C1 segment of cervical spinal cord (tissue), 14 donors: Measurements from ENCODE around the gene MAML2.

Experiments
- DNase-seq, 14 donors: peaks; one replicate each; lab custom pipeline; 2025; lab: John Stamatoyannopoulos, UW

MAML2 gene

GRCh38 chr11:96241331-96241841 is 101.6 kb downstream of the MAML2 start:
- DNase-seq, result no peak

DNA sequence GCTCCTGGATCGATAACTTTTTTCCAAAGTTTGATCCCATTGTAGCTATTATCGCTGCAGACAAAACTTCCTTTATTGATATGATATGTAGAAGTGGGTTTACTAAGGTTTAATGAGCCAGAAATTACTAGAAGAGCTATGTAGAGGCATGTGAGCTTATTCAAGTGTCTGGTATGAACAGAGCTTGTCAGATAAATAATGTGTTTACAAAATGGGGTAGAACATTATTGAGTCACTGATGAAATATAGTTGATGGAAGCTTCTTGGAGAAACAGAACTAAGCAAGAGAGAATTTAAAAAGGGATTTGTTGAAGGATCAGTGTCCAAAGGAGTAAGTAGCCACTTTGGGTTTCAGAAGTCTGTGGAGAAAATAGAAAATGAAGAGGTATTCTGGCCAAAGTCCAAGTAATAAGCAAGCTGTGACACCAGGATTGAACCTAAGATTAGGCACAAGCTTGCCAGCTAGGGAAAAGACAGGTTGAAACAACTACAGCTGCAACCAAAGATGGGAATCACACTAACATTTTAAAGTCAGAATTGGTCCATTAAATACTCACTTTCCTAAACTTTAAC is 104.3 kb downstream of the MAML2 start:
- no peak for DNase-seq

DNA sequence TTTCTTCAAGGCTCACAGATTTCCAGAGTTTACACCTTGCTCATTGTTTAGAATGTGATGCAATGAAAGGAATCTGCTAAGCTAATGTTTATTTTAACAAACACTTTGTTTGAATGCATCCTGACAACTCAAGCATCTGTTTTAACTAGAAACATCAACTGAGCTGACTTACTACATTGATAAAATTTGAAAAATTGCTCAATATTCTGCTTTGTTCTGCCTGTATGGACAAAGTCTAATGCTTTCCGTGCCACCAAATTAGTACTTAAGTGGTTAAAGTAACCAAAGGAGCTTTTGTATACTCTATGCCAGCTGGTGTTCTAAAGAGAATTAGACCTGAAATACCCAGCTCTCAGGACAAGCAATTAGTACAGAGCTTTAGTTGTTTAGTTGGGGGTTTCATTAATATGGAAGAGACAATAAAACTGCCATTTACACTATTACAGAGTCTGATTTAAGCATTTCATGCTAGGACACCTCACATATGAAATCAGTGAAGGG is 105.2 kb downstream of the MAML2 start:
- no peak for DNase-seq

DNA sequence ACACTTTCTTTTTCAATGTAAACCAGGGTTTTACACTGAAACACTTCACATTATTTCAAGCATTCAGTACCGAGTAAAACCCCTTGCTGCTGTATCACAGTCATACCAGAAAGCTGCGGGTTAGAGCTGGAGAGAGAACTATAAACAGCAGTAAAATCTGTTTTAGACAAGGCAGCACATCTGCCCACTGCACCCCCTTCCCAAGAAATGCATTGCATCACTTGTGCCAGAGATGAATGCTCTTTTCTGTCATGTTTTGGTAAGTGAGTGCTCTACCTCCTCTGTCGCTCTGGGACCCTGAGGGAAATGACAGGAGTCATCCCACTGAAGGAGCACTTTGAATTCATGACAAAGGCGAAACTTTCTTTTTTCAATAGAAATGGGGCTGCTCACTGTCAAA is 107.2 kb downstream of the MAML2 start:
- DNase-seq, result no peak

- no peak for DNase-seq
Measured at GRCh38 chr11:96234866-96235441, 108.0 kb downstream of the MAML2 start.

- DNase-seq, result no peak
Measured at GRCh38 chr11:96232132-96232531, 110.9 kb downstream of the MAML2 start.

- no peak for DNase-seq
Measured at GRCh38 chr11:96230686-96231085, 112.3 kb downstream of the MAML2 start.

GRCh38 chr11:96229354-96229977 is 113.5 kb downstream of the MAML2 start:
- DNase-seq, result no peak

DNA sequence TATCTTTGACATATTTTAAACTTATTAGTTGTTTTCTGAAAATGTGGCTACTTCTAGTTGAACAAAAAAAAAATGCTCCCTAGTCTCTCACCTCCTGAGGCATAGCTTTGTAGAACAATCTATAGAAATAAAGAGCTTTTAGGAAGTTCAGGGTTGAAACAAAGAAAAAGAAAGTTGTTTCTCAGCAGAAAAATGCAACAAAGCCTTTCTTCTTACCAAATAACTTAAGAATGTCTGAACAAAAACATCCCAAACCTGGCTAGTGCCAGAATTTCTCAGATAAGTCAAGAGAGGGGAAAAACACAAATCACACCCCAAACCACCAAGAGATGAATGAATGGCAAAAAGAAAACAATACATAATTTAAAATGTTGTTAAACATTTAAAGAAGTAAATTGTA is 114.1 kb downstream of the MAML2 start:
- DNase-seq, result no peak

DNA sequence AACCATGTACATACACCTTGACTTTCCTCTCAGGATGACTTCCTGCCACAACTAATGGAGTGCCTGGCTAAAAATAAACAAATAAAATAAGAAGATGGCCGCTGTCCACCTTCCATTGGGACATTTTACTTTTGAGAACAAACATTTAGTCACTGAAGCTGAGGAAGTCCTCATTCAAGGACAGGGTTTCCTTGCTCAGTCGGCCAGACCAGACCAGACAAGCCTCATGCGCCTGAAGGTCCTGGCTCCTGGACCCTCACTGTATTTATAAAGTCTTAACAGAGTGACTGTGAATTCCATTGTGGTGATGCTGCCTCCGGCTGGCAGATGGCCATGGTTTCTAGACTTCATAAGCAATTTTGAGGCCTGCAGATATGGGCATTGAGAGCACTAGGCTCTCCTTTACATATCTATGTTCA is 114.5 kb downstream of the MAML2 start:
- DNase-seq, result peak in 1 of 14 donors; percentile 7

DNA sequence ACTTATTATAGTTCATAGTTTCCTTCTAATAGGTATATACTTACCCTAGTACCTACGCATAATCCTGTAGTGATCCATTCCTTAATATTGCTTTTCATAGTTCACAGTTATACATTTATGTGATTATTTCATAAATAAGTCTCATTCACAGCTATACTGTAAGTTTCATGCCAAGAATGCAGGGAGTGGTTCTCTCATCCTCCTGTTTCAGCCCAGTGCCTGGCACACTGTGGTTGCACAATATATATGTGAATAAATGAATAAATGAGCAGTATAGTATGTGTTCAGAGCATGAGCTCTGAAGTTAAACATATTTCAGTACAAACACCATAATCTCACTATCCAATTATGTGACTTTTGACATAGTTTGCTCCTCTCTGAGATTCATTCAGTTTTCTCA is 115.8 kb downstream of the MAML2 start:
- no peak for DNase-seq

GRCh38 chr11:96223083-96223482 is 119.9 kb downstream of the MAML2 start:
- DNase-seq, result no peak

- DNase-seq, result no peak
Measured at GRCh38 chr11:96222102-96222501, 120.9 kb downstream of the MAML2 start.

- no peak for DNase-seq
Measured at GRCh38 chr11:96221244-96222070, 121.5 kb downstream of the MAML2 start.

- no peak for DNase-seq
Measured at GRCh38 chr11:96219981-96220623, 122.9 kb downstream of the MAML2 start.

DNA sequence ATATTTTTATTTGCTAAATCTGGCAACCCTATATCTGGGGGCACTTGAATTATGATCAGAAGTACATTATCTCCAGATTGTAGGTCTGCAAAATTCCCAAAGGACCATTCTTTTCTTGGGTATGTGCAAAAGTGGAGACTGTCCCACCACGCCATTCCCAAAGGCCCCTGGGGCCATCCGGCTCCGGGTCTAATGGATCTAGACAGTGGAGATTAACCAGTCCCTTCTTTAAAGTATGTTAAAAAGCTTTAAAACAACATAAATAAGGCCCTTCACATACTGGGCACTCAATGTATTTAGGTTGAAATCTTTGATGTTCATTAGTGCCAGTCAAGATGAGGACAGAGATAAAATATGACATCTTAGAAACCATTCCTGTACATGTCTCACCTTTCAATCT is 124.1 kb downstream of the MAML2 start:
- no peak for DNase-seq

- DNase-seq, result no peak
Measured at GRCh38 chr11:96218006-96218405, 125.0 kb downstream of the MAML2 start.

GRCh38 chr11:96217206-96217605 is 125.8 kb downstream of the MAML2 start:
- no peak for DNase-seq

DNA sequence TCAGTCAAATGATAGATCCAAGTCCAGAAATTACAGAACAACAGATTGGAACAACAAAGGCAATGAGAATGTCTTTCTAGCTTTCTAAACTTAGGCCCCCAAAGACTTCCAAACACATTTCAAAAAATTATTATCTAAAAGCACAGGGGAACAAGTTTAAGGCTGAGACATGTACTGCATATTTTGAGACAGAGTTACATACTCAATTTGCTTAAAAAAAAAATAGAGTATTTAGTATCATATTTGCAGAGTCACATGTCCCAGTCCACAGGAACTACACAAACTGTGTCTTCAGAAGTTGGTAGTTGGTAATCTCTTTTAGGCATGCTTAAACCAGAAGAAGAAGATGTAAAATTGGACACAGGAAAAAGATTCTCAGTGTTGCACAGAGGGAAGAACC is 127.2 kb downstream of the MAML2 start:
- no peak for DNase-seq

DNA sequence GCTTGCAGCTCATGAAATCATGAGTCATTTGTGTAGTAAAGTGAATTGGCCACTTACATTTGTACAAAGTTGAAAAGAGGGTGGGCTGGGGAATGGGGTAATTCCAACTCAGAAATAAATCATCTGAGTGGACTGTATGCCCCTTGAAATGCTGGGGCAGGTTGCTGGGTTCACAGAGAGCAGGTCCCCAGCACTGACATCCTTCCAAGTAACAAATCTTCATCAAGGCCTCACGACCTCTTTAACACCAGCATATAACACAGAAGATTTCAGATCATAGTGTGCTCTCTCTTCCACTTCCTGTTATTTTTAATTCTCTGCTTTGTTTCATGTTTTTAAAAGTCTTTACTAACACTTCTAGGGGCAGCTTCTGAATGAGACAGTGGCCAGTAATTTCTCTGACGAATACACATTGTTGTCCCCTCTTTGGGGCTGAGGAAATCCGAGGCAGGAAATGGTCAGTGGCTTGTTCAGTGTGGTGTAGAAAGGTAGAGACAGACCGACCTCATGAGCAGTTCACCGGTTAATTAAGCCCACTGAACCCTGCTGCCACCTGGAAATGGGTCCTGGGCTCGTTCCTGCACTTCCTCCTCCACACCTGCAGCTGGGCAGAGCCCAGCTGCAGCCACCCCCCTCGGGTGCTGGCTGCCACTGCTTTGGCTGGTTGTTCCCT is 127.7 kb downstream of the MAML2 start:
- peak in 1 of 14 donors; percentile 4 for DNase-seq

DNA sequence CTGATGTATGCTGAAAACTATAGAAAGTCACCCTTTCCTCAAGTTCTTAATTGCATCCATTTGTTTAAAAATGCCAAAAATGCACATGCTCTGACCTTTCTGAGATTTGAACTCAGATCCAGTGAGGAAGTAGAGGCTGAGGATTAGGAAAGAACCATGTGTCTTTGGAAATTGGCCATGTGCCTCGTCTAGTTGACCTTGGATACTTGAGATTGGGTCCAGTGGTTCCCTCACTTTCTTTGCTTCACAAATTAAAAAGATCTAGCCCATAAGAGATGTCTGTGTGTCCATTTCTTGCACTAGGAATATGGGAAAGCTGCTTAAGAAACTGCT is 128.3 kb downstream of the MAML2 start:
- no peak for DNase-seq
